GM18499 (cell line): ENCODE measurements around the gene POLR2A.

Experiments
- ATAC-seq: cut with Tn5 transposase; IDR thresholded peaks from one replicate; pipeline ENCODE4 v1.9.1; 2021; ENCODE audit warnings: moderate number of reproducible peaks; ENCODE audit not compliant: insufficient read depth, unreplicated experiment

The POLR2A gene

DNA sequence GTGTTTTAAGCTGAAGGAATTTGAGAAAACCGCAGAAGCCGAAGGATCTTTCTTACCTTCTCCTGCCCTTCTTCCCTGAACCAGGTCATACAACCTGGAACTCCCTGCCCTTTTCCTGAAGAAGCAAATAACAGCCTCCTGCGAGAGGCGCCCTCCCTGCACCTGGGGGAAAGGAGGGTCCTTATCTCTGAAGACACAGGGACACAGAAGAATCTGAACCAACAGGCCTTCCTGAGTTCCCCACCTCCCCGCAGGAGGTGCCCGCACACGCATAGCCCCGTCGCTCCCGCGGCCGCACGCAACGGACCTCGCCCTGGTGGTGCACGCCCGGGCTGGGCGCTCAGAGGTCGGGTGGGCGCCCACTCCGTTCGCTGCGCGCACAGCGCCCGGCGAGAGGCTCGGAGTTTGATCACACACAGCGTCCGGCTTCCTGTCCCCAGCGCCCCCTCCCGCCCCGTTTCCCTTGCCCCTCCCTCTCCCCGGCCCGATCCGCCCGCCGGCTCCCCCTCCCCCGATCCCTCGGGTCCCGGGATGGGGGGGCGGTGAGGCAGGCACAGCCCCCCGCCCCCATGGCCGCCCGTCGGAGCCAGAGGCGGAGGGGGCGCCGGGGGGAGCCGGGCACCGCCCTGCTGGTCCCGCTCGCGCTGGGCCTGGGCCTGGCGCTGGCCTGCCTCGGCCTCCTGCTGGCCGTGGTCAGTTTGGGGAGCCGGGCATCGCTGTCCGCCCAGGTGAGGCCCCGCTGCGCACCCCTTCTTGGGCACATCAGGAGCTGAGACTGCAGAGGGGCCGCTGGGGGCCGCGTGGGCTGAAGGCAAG is 64.6 kb downstream of the POLR2A start, which contains the start of gene TNFSF12:
TSS of gene TNFSF12 (plus strand) at position 474 of the 816 bp plus-strand sequence. CDS start at position 570, 96 bp downstream.
- no peak for ATAC-seq
